ENCODE data around the gene CTNNA3.

CTNNA3 gene

GRCh38 chr10:67487906-67488619 lies 207.9 kb downstream of the CTNNA3 start:
- no peaks in the 10 kb centered on the region for H3K36me3 ChIP-seq (ENCODE audit: insufficient read depth, low read depth, low read length)
- H3K4me1 ChIP-seq (ENCODE audit: insufficient read depth, low read length) = no peaks in the 10 kb centered on the region
- no peak overlapping the region for H3K27ac ChIP-seq (ENCODE audit: low read length)
- H3K9ac ChIP-seq (ENCODE audit: low read depth, low read length) = no peak overlapping the region
- no peaks in the 10 kb centered on the region for H3K27me3 ChIP-seq (ENCODE audit: insufficient read depth, low read length)
- H3K4me3 ChIP-seq (ENCODE audit: low read length) = no peak overlapping the region
- no peaks in the 10 kb centered on the region; the same call in 1 of the 2 replicates for H3K9me3 ChIP-seq (ENCODE audit: insufficient read depth, low read depth, low read length)

DNA sequence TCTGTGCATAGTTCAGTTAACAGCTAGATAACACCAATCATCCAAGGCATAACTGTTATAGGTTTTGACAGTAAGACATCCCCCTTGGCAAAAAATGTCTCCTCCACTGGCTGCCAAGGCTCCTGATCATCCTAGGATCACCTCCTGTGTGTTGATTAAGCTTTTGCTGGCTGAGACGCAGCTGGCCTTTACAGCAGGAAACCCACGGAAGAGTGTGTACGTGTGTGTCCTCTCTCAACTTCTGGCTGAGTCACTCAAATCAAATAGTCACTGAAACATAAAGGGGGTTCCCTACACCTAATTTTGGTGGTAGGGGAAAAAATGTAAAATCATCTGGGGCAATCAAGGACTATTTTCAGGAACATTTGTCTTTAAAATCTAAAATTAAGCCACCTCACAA lies 208.8 kb downstream of the CTNNA3 start:
- Histone ChIP-seq H3K27ac (ENCODE audit: low read length) (no peak overlapping the region), H3K36me3 (ENCODE audit: insufficient read depth, low read depth, low read length) (no peaks in the 10 kb centered on the region), H3K9ac (ENCODE audit: low read depth, low read length) (no peak overlapping the region)

GRCh38 chr10:67477868-67478267 lies 218.1 kb downstream of the CTNNA3 start:
- Histone ChIP-seq H3K9me3 (ENCODE audit: insufficient read depth, low read depth, low read length) (peaks cover 23% of the 10 kb centered on the region), H3K27ac (ENCODE audit: low read length) (no peak overlapping the region), H3K27me3 (ENCODE audit: insufficient read depth, low read length) (no peaks in the 10 kb centered on the region)

More for the DNA sequence above, 208.8 kb downstream of the CTNNA3 start:
- Histone ChIP-seq H3K9me3 (ENCODE audit: insufficient read depth, low read depth, low read length) (no peaks in the 10 kb centered on the region; the same call in 1 of the 2 replicates), H3K4me1 (ENCODE audit: insufficient read depth, low read length) (no peaks in the 10 kb centered on the region), H3K27me3 (ENCODE audit: insufficient read depth, low read length) (no peaks in the 10 kb centered on the region), H3K4me3 (ENCODE audit: low read length) (no peak overlapping the region)

DNA sequence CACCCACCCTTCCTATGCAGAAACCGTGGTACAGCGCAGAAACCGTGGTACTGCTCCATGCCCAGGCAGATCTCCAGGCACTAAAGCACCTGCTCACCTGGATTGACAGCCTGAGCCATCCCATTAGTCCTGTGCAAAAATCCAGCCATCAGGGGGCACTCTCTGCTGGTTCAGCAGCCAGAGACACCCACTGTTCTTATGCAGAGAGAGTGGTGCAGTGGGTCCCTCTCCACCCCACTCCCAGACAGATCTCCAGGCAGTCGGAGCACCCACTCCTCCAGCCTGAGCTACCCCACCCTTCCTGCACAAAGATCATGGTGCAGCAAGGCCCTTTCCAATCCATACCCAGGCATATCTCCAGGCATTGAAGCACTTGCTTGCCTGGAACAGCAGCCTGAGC lies 219.8 kb downstream of the CTNNA3 start:
- no peaks in the 10 kb centered on the region for H3K27me3 ChIP-seq (ENCODE audit: insufficient read depth, low read length)
- no peak overlapping the region for H3K4me3 ChIP-seq (ENCODE audit: low read length)

More at GRCh38 chr10:67477868-67478267, 218.1 kb downstream of the CTNNA3 start:
- Histone ChIP-seq H3K4me3 (ENCODE audit: low read length) (no peak overlapping the region), H3K9ac (ENCODE audit: low read depth, low read length) (no peak overlapping the region), H3K36me3 (ENCODE audit: insufficient read depth, low read depth, low read length) (no peaks in the 10 kb centered on the region), H3K4me1 (ENCODE audit: insufficient read depth, low read length) (no peaks in the 10 kb centered on the region)

GRCh38 chr10:67473850-67474633 lies 222.0 kb downstream of the CTNNA3 start:
- peaks cover 9% of the 10 kb centered on the region; the same call in 1 of the 2 replicates for H3K9me3 ChIP-seq (ENCODE audit: insufficient read depth, low read depth, low read length)
- H3K9ac ChIP-seq (ENCODE audit: low read depth, low read length) = no peak overlapping the region
- no peak overlapping the region for H3K4me3 ChIP-seq (ENCODE audit: low read length)
- no peak overlapping the region for H3K27ac ChIP-seq (ENCODE audit: low read length)
- H3K4me1 ChIP-seq (ENCODE audit: insufficient read depth, low read length) = no peaks in the 10 kb centered on the region; the same call in 1 of the 2 replicates
- H3K27me3 ChIP-seq (ENCODE audit: insufficient read depth, low read length) = no peaks in the 10 kb centered on the region
- H3K36me3 ChIP-seq (ENCODE audit: insufficient read depth, low read depth, low read length) = no peaks in the 10 kb centered on the region

More for the DNA sequence above, 219.8 kb downstream of the CTNNA3 start:
- peaks cover 20% of the 10 kb centered on the region for H3K9me3 ChIP-seq (ENCODE audit: insufficient read depth, low read depth, low read length)
- H3K4me1 ChIP-seq (ENCODE audit: insufficient read depth, low read length) = no peaks in the 10 kb centered on the region; the same call in 1 of the 2 replicates
- H3K27ac ChIP-seq (ENCODE audit: low read length) = no peak overlapping the region
- no peak overlapping the region for H3K9ac ChIP-seq (ENCODE audit: low read depth, low read length)
- H3K36me3 ChIP-seq (ENCODE audit: insufficient read depth, low read depth, low read length) = no peaks in the 10 kb centered on the region

- H3K9me3 ChIP-seq (ENCODE audit: insufficient read depth, low read depth, low read length) = no peaks in the 10 kb centered on the region
- no peak overlapping the region for H3K27ac ChIP-seq (ENCODE audit: low read length)
- no peak overlapping the region for H3K9ac ChIP-seq (ENCODE audit: low read depth, low read length)
- H3K4me3 ChIP-seq (ENCODE audit: low read length) = no peak overlapping the region
- no peaks in the 10 kb centered on the region for H3K27me3 ChIP-seq (ENCODE audit: insufficient read depth, low read length)
- H3K36me3 ChIP-seq (ENCODE audit: insufficient read depth, low read depth, low read length) = no peaks in the 10 kb centered on the region
- no peaks in the 10 kb centered on the region; the same call in 1 of the 2 replicates for H3K4me1 ChIP-seq (ENCODE audit: insufficient read depth, low read length)
These were observed 225.0 kb downstream of the CTNNA3 start for GRCh38 chr10:67471022-67471421.

- Histone ChIP-seq H3K36me3 (ENCODE audit: insufficient read depth, low read depth, low read length) (no peaks in the 10 kb centered on the region), H3K4me1 (ENCODE audit: insufficient read depth, low read length) (no peaks in the 10 kb centered on the region), H3K9ac (ENCODE audit: low read depth, low read length) (no peak overlapping the region), H3K4me3 (ENCODE audit: low read length) (no peak overlapping the region), H3K27me3 (ENCODE audit: insufficient read depth, low read length) (no peaks in the 10 kb centered on the region), H3K27ac (ENCODE audit: low read length) (no peak overlapping the region), H3K9me3 (ENCODE audit: insufficient read depth, low read depth, low read length) (no peaks in the 10 kb centered on the region)
These were observed 231.7 kb downstream of the CTNNA3 start for GRCh38 chr10:67464278-67464677.

DNA sequence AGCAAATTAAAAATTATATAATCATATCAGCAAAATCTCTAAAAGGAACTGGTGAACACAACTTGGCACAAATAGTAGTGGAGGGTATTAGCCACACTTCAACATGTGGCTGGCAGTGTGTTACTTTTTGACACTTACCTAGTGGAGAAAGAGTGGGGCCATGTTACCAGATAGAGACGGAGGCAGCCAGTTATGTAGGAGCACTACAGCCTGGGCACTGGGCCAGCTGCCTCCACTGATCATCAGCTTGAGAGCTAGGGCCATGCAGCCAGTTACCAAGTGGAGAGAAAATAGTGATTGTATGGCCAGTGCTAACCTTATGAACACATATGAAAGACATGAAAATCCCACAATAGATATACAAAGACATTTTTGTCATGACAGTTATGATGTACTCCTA lies 243.1 kb downstream of the CTNNA3 start:
- H3K4me1 ChIP-seq (ENCODE audit: insufficient read depth, low read length) = no peaks in the 10 kb centered on the region
- H3K27me3 ChIP-seq (ENCODE audit: insufficient read depth, low read length) = no peaks in the 10 kb centered on the region
- H3K9ac ChIP-seq (ENCODE audit: low read depth, low read length) = no peak overlapping the region
- H3K27ac ChIP-seq (ENCODE audit: low read length) = no peak overlapping the region
- no peak overlapping the region for H3K4me3 ChIP-seq (ENCODE audit: low read length)
- H3K36me3 ChIP-seq (ENCODE audit: insufficient read depth, low read depth, low read length) = no peaks in the 10 kb centered on the region
- no peaks in the 10 kb centered on the region for H3K9me3 ChIP-seq (ENCODE audit: insufficient read depth, low read depth, low read length)

GRCh38 chr10:67438605-67439304 lies 257.2 kb downstream of the CTNNA3 start:
- no peak overlapping the region for H3K4me3 ChIP-seq (ENCODE audit: low read length)

GRCh38 chr10:67433276-67433675 lies 262.7 kb downstream of the CTNNA3 start:
- Histone ChIP-seq H3K4me3 (ENCODE audit: low read length) (no peak overlapping the region), H3K9ac (ENCODE audit: low read depth, low read length) (no peak overlapping the region), H3K27ac (ENCODE audit: low read length) (no peak overlapping the region), H3K36me3 (ENCODE audit: insufficient read depth, low read depth, low read length) (no peaks in the 10 kb centered on the region), H3K9me3 (ENCODE audit: insufficient read depth, low read depth, low read length) (no peaks in the 10 kb centered on the region), H3K4me1 (ENCODE audit: insufficient read depth, low read length) (no peaks in the 10 kb centered on the region), H3K27me3 (ENCODE audit: insufficient read depth, low read length) (no peaks in the 10 kb centered on the region)

More at GRCh38 chr10:67438605-67439304, 257.2 kb downstream of the CTNNA3 start:
- H3K4me1 ChIP-seq (ENCODE audit: insufficient read depth, low read length) = no peaks in the 10 kb centered on the region
- no peak overlapping the region for H3K9ac ChIP-seq (ENCODE audit: low read depth, low read length)
- no peaks in the 10 kb centered on the region for H3K27me3 ChIP-seq (ENCODE audit: insufficient read depth, low read length)
- H3K36me3 ChIP-seq (ENCODE audit: insufficient read depth, low read depth, low read length) = no peaks in the 10 kb centered on the region
- no peaks in the 10 kb centered on the region for H3K9me3 ChIP-seq (ENCODE audit: insufficient read depth, low read depth, low read length)
- H3K27ac ChIP-seq (ENCODE audit: low read length) = no peak overlapping the region

DNA sequence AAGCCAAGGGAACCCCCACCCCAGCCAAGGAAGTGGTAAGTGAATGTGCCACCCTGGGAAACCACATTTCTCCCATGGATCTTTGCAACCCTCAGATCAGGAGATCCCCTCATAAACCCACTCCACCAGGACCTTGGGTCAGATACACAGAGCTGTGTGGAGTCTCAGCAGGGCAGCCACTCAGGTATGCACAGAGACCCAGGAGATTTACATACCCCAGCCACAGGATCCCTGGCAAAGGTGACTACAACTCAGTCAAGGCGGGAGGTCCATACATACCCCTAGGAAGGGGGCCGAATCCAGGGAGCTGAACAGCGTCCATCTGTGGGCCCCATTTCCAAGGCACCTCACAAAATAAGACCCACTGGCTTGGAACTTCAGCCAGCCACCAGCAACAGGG lies 293.4 kb downstream of the CTNNA3 start:
- Histone ChIP-seq H3K4me1 (ENCODE audit: insufficient read depth, low read length) (peaks cover 20% of the 10 kb centered on the region), H3K27me3 (ENCODE audit: insufficient read depth, low read length) (no peaks in the 10 kb centered on the region), H3K9me3 (ENCODE audit: insufficient read depth, low read depth, low read length) (peaks cover 10% of the 10 kb centered on the region; the same call in 1 of the 2 replicates), H3K36me3 (ENCODE audit: insufficient read depth, low read depth, low read length) (no peaks in the 10 kb centered on the region), H3K27ac (ENCODE audit: low read length) (no peak overlapping the region), H3K9ac (ENCODE audit: low read depth, low read length) (0 out of 2 replicates have a peak overlapping the region, but pooled peaks have one; percentile 38), H3K4me3 (ENCODE audit: low read length) (peak overlapping the region; percentile 16; the same call in 1 of the 2 replicates)
